Measurements from ENCODE around the gene PDE4C.

Gene PDE4C

DNA sequence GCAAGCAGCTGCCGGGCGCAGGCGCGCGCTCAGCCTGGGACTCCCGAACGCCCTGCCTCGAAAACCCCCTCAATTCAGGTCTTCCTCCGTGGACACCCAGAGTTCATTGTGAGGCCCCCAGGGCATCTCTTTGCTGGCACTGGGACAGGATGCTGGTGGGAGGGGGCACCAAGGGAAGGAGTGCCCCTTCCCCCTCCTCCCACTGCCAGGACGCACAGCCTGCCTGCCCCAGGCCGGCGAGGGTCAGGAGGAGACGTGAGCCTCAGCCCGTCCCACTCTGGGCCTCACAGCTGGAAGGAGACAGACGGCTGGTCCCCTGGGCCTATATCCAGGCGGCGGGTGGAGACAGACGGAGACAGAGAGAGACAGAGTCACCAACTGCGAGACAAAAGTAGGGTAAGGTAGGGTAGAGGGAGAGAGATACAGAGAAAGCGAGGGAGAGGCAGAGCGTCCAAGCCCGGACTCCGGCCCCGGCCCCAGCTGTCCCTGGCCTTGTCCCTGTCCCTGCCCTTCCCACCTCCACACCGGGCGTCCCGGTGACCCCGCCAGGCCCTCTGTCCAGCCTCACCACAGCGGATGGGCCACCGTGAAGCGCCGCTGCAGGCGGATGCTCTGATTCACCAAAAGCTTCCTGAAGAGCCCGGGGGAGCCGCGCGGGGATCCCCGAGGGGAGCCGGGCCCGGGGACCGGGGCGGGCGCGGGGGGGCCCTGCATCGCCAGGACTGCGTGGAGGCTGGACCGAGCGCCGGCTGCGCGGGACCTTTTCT, at the start of gene PDE4C:
PDE4C (minus strand) TSS at position 737 of the 767 bp plus-strand sequence; CDS start at position 714, 23 bp downstream.
- no peak for DNase-seq

DNA sequence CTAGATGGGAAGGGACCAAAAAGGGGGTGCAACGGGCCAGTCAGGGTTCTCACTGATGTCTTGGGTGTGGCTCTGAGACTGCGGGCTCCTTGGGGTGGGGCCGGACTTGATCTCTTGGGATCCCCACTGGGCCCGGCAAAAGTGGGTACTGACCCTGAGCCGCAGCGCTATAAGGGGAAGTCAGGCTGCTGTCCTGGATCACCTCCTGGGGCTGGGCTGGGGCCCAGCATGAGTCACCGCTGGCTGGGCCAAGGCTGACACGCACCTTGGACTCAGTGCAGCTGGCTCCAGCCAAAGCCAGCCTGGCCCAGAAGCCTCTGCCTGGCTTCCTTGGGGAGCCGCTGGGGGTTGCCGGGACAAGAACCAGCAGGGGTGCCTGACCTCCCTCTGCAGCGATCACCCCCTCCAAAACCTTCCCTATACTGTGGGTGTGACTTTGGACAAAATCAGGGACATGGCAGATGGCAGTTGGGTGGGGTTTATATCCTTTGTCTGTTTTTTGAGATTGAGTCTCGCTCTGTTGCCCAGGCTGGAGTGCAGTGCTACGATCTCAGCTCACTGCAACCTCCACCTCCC, 48.6 kb upstream of the PDE4C start:
- no peak for DNase-seq

DNA sequence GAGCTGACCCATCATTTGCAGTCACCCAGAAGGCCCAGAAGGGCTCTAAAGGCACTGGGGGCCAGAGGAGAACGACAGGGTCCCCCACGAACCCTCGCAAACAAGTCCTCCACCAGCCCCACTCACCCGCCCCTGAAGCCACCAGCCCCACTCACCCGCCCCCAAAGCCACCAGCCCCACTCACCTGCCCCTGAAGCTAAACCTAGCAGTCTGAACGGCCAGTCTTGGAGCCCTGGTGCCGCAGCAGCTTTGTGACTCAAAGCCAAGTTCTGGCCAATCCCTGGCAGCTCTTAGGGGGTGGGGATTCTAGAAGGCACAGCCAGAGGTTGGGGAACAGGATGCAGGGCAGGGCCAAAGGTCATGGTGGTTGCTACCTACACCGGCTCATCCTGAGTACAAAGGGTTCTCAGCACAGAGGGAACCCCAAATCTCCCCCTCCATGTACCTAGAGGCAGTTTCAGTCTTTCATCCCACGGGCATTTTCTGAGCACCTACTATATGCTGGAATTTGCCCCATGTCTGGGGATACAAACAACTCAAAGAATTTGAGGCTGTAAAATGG, 48.1 kb upstream of the PDE4C start, which contains the start of gene IQCN:
IQCN (minus strand) TSS at position 234 of the 562 bp plus-strand sequence. CDS start 4,974 bp downstream, outside the sequence.
- DNase-seq = no peak

DNA sequence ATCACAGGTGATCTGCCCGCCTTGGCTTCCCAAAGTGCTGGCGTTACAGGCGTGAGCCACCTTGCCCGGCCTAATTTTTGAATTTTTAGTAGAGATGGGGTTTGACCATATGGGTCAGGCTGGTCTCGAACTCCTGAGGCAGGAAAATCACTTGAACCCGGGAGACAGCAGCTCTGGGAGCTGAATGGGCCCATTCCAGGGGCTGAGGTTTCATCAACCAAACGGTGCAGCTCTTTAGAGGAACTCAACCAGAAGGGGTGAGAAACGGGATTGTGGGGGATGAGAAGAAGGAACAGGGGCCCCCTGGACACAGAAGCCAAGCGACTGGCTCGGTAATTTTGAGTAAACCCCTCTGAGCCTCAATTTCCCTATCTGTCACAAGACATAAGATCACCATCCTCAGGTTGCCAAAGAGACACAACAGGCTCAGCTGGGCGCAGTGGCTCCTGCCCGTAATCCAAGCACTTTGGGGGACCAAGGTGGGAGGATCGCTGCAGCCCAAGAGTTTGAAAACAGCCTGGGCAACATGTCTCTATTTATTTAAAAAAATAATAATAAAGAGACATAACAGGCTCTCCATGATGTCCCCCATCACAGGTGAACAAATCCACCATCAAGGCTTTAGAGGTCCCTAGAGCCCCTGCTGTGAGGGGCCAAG, 47.5 kb upstream of the PDE4C start:
- no peak for DNase-seq

DNA sequence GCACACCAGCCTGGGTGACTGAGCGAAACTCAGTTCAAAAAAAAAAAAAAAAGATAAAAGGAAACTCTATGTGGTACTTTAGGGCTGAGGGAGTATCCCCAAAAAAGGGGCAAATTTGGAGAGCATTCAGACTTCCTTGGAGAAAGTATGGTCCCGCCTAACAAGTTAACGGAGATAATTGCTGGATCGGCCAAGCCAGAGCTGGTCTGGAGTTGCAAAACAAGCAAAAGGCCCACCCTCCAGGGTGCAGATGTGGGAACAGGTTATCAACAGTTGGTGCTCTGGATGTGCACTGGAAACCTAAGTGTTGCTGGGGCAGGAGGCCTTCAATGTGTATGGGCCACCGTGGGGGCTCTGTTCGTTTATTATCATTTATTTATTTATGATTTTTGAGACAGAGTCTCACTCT, 45.2 kb upstream of the PDE4C start:
- DNase-seq = no peak

DNA sequence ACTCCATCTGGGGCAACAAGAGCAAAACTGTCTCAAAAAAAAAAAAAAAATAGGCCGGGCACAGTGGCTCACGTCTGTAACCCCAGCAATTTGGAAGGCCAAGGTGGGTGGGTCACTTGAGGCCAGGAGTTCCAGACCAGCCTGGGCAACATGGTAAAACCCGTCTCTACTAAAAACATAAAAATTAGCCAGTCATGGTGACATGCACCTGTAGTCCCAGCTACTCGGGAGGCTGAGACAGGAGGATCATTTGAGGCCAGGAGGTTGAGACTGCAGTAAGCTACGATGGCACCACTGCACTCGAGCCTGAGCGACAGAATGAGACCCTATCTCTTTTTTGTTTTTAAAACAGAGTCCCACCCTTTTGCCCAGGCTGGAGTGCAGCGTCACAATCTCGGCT, 44.1 kb upstream of the PDE4C start:
- DNase-seq = no peak

DNA sequence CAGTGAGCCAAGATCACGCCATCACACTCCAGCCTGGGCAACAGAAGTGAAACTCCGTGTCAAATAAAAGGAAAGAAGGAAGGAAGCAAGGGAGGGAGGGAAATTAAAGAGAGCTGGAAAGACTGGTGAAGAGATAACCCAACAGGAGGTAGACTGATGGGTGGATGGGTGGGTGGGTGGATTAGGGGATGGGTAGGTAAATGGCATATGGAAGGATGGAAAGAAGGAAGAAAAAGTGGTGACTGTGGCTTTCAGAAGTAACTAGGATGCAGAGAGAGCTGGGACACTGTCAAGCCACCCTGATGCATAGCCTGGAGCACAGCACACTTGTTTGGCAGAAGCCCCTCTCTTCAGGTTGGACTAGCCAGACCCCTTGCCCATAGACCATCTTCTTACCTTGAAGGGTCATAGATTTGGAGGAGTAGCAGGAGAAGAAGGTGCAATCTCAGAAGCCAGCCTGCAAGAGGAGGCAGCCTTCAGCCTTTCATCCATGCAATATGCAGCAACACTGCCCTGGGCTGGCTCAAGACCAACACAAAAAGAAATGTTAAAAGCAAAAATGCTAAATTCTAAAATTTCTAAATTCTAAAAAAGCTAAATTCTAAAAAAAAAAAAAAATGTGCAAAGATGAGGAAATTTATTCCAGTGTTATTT, 43.0 kb upstream of the PDE4C start:
- no peak for DNase-seq

DNA sequence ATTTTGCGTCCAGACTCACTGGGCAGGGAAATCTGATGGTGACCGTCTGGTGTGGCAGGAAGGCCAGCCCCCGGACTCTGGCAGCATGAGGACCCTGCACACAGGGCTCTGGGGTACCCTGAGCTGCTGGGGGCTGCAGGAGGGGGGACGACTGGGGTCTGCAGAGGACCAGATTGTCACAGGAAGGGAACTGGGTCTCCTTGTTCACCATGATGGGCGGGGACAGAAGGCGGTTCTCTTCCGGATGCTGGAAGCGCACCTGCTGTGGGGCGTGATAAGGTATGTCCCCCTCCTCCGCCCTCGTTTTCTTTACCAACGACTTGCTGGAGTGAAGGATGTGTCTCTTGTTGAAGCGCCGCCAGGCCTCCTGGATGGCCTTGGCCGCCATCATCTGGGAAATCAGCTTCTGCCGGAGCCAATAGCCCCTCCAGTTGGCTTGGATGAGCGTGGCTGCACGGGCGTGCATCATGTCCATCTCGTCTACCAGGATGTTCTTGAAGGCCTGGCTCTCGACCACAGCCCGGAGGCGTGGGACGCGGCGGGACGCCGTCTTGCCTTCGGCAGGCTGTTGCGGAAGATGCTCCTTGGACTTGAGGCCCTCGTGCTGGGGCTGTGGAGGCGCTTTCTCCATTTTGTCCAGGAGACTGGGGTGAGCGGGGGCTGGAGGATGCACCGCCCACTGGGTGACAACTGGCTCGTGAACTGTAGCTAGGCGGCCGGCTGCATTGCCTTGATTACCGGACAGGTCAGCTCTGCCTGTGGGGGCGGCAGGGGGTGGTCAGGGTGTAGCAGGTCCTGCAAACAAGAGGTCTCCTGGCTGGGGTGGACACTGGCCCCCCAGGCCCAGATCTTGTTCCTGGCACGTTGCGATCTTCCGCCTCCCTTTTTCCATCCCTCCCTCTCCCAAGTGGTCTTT, 40.8 kb upstream of the PDE4C start:
- no peak for DNase-seq

DNA sequence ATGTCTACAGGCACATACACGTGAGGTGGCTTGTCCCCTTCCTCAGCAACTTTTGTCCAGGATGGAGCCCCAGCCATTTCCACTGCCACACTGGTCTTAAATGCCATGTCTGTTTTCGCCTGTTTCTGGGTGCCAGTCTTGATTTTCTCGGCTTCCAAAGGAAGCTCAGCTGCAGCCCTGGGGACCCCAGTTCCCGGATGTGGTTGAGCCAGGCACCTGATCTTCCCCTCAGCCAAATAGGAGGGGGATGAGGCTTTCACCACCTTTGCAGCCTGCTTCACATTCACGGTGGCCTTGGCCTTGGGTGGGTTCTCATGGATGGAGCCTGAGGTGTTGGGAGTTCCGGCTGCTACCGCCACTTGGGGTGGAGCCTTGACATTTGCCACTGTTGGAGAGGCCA, 39.3 kb upstream of the PDE4C start:
- DNase-seq = no peak

DNA sequence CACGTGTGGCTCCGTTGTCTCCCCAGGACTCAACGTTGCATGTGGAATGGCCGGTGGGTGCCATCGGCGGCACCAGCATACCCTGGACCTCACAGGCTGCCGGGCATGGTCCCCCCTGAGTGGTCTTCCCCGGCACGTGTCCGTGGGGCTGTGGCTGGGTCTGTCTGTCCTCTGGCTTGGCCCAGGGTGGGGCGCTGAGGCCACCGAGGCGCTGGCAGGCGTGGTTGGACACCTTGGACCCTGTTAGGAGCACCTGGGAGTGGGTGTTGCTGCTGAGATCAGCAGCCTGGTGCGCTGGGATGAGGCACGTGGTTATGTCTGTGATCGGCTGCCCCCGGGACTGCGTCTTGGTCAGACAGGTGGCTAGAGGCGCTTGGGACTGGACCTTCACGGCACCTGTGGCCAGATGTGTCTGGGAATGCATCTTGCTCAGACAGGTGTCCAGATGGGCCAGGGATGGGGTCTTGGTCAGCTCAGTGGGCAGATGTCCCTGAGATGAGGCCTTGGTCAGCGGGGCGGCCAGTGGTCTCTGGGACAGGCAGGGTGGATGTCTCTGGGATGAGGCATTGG, 38.8 kb upstream of the PDE4C start:
- no peak for DNase-seq

DNA sequence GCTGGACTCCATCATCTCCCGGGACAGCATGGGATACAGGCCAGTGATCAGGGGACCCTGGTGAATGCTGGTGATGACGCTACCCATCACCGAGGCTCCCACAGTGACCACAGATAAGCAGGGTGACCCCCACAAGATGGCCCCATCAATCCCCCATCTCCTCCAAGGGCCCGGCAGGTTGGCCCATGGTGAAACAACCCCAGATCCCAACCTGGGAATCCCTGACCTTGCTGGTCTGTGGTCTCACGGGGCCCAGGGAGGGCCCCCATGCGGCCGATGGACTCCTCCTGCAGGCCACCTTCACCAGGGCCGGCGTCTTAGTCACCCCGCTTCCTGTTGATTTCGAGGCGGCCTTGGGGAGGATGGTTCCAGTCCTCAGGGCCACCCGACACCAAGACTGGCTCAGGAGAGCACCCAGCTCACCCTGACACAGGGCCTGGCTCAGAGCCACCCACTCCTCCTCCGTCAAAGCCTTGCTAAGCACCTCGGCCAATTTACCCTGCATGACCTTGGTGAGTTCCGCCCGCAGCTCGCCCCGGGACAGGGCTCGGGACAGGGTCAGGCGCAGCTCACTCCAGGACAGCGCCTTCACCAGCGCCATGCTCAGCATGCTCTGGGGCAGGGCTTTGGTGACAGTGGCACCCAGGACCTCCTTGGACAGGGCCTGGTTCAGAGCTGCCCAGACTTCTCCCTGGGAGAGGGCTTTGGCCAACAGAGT, 38.1 kb upstream of the PDE4C start:
- DNase-seq = no peak

DNA sequence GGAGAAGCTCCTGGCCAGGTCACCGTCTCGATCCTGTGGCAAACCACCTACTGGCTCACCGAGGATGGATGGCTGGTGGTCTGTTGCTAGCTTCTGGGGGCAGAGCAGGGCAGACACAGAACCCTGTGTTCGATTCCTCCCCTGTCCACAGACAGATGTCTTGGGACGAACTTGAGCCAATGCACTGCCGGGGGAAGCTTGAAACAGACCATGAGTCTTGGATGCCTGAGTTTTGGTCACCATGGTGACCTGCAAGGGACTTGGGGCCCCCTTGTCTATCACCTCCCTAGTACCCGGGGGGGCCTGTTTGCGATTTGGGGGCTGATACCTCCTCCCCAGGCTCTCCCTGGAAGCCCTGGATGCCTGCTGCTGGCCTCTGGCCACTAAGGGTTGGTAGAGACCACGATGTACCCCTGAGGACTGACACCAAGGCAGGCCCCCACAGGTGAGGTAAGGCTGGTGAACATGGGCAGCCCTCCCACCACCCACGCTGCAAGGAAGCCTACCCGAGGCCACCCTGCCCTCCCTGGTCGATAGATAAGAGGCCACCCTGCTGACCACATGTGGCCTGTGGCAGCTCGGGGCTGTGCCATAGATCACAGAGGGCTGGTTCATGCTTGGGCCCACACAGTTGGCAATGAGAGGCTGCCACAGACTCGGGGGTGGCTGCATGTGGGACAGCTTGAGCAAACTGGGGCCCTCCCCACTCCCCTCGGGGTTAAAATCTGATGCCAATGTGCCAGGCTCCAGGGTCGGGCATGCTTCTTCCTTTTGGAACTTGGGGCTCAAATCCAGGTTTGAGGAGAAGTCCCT, 37.3 kb upstream of the PDE4C start:
- DNase-seq = no peak

DNA sequence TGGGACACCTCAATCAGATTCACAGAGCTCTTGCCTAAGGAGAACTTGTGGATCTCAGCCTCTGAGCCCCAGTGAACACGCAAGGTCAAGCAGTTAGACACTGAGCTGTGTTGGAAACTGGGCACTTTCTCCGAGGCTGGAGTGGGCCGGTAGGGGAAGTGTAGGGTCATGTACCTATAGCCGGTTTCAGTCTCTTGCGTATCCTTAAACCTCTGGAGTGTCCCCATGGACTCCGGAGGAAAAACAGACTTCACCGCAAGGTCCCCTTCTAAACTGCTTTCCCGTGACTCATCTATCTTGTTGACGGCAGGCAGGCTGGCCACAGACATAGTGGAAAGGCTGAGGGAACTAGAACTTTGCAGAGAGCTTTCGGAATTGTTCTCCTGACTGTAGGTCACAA, 36.7 kb upstream of the PDE4C start:
- no peak for DNase-seq

DNA sequence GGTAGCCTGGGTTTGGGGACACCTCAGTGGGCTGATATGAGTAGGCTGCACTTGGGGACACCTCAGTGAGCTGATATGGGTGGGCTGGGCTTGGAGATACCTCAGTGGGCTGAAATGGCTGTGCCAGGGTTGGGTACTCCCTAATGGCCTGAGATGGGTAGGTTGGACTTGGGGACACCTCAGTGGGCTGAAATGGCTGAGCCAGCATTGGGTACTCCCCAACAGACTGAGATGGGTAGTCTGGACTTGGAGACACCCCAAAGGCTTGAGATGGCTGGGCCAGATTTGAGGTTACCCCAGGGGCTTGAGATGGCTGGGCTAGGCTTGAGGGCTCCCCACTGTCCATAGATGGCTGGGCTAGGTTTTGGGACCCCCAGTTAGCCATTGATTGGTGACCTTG, 35.9 kb upstream of the PDE4C start:
- no peak for DNase-seq

DNA sequence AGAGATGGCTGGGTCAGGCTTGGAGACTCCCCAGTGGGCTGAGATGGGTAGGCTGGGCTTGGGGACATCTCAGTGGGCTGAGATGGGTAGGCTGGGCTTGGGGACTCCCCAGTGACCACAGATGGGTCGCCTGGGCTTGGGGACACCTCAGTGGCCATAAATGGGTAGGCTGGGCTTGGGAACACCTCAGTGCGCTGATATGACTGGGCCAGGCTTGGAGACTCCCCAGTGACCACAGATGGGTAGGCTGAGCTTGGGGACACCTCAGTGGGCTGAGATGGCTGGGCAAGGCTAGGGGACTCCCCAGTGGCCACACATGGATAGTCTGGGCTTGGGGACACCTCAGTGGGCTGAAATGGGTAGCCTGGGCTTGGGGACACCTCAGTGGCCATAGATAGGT, 35.2 kb upstream of the PDE4C start:
- no peak for DNase-seq

DNA sequence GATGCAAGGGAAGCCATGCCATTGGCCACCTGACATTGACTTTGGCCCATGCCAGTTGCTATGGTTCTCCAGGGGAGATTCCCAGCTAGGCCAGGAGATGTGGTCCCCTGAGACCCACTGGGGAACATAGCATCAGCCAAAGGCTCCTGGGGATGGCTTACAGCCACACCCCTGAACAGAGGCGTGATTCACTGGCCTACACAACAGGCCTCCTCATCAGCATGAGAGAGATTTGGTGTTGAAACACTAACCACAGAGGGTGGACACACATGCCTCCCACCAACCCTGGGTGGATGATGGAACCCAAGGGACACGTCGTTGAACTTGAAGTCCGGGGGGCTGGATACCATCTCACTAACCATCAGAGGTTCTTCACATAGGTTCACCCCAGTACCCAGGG, 33.7 kb upstream of the PDE4C start:
- no peak for DNase-seq

DNA sequence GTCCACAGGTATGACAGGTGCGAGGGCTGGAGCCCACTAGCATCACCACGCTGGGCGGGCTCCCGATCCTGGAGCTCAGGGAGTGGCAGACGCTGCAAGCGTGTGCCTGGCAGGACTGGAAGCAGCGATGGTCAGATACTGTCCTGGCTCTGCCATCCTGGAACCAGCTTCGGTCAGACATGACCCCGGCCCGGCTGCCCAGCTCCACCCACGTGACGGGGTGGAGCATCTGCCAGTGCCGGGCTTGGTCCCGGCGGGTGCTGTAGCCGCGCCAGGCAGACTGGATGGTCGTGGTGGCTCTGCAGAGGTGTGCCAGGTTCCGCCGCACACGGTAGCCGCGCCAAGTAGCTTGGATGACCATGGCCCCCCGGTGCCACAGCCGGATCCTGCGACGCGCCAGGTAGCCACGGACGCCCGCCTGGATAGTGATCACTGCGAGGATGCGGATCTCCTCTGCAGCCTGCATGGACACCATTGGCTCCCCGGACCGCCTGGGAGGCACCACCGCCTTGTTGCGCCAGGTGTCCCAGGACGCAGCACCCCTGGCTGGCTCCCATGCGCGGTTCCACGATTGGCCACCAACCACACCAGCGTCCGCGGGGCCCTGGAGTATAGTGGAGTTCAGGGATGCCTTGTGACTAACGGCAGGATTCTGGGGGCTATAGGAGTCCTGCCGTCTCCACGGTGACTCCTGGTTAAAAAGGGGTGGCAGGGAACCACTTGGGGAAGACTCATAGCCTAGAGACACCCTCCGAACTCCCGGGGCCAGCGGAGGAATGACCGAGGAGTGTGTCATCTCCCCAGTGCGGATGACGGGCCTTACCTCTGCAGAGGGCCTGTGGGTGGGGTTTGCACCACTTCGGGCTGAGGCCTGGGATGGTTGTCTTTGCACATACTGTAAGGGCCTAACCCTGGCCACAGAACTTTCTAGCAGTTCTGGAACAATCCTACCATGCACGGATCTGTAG, 31.5 kb upstream of the PDE4C start:
- no peak for DNase-seq

DNA sequence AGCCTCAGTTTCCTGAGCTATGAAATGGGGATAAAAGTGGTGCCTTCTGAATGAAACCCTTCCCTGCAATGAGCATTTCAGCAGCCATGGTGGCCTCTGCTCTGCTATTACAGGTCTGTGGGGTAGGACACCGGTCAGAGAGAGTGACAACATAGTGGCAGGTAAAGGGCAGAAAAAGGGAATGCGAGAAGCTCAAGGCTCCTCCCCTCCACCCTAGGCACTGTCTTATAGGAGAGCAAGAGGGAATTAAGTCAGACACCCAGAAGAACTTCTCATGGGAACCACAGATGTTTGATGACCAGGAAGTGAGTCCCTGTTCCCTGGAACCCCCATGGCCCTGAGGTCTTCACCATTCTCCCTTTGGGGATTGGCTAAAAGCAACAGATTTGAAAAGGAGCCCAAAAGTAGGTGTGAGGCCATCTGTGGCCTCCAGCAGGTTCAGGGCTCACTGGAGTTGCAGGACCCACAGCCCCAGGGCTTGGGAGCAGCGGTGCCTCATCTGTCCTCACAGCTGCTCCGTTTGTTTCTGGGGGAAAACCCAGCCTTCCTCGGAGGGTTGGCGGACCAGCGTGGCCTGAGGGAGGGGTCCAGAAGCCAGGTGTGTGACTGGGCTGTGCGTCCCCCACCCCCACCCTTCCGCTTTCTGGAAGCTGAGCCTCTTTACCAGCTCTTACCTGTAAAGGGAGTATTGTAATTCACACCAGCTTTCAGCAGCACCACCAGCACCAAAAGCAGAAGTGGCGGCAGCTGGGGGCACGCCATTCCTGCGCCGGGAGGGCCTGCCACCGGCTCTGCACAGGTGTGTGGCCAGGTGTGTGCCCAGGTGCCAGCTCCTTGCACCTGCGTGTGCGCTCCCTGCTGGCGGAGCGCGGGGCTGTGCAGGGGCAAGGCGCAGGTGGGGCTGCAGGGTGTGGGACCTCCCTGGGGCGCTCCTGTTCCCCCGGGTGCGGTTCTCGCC, 28.6 kb upstream of the PDE4C start:
- DNase-seq = no peak
